Mesodermal cell (in vitro differentiated cells): ENCODE measurements around the gene CLGN. TPM values are rescaled to one million over a fixed set of nuclear protein-coding genes. Genes with fewer than 3 reads are reported as not detected.
"Not testable (repeated sequence)": the region's sequence is repeated elsewhere in the genome, so short reads cannot be mapped to it uniquely, and the experiment has no call there.

ENCODE experiments used
- H3K27ac ChIP-seq: 2 replicates; pipeline ENCODE4 v1.7.0; 2013; ENCODE audit warnings: mild to moderate bottlenecking, low read depth, low read length, moderate library complexity; ENCODE audit not compliant: severe bottlenecking
- H3K36me3 ChIP-seq: 2 replicates; pipeline ENCODE4 v1.7.1; 2013; ENCODE audit warnings: mild to moderate bottlenecking, low read length, moderate library complexity; ENCODE audit not compliant: control insufficient read depth, insufficient read depth
- H3K4me1 ChIP-seq: one replicate; pipeline ENCODE4 v1.7.1; 2013; ENCODE audit warnings: mild to moderate bottlenecking, low read length; ENCODE audit not compliant: insufficient read depth, control insufficient read depth, poor library complexity, severe bottlenecking
- H3K4me3 ChIP-seq: 2 replicates; pipeline ENCODE4 v1.7.0; 2013; ENCODE audit warnings: low read length, control low read depth, mild to moderate bottlenecking; ENCODE audit not compliant: insufficient read depth, poor library complexity, severe bottlenecking; ENCODE audit errors: extremely low read depth
- H3K9me3 ChIP-seq: 2 replicates; pipeline ENCODE4 v1.7.1; 2013; ENCODE audit warnings: mild to moderate bottlenecking, low read length, moderate library complexity; ENCODE audit not compliant: control insufficient read depth
- WGBS, 2 experiments: methylation state at CpG; one replicate each; pipeline ENCODE4 v1.1.5; 2013; ENCODE audit warnings: missing lambda C conversion rate in 2 of 2; ENCODE audit not compliant: insufficient coverage in 2 of 2; 5-methylcytosine and 5-hydroxymethylcytosine counted together
- polyA plus RNA-seq, 2 experiments: library from polyadenylated mRNA; stranded (reverse); fragments of 50-300 nt; gene quantifications; one replicate each; pipeline ENCODE4 v1.2.3, GENCODE V29; 2013

CLGN gene
- 3.3 TPM for polyA plus RNA-seq (2013, experiment 1 of 2)
- polyA plus RNA-seq (2013, experiment 2 of 2), result 5.1 TPM

- Histone ChIP-seq H3K27ac (peak within 1 kb of the TSS; percentile 43), H3K9me3 (no peaks in the 10 kb centered on the region), H3K4me1 (no peaks in the 10 kb centered on the region), H3K4me3 (peak within 1 kb of the TSS; percentile 61), H3K36me3 (no peaks in the 10 kb centered on the region)
- WGBS, 2 experiments, result 0 to 1% methylated on average over 36 to 56 of the region's 73 CpGs
Measured at GRCh38 chr4:140427106-140427918, at the start of gene CLGN. Gene CLGN, minus strand, starts transcription at chr4:140427648. Its CDS starts 14,570 bp downstream, at chr4:140413078.

- Histone ChIP-seq H3K27ac (no peak overlapping the region), H3K36me3 (no peaks in the 10 kb centered on the region), H3K4me3 (no peak overlapping the region), H3K4me1 (no peaks in the 10 kb centered on the region), H3K9me3 (no peaks in the 10 kb centered on the region)
- 100% methylated on average over 1 of the region's 2 CpGs for WGBS, 2 experiments
Measured at GRCh38 chr4:140472156-140472555, 44.7 kb upstream of the CLGN start.

- Histone ChIP-seq H3K36me3 (no peaks in the 10 kb centered on the region), H3K27ac (no peak overlapping the region)
- 88 to 94% methylated on average over 23 to 27 of the region's 27 CpGs for WGBS, 2 experiments
Measured at GRCh38 chr4:140469791-140470733, 42.6 kb upstream of the CLGN start.

GRCh38 chr4:140466146-140466545, 38.7 kb upstream of the CLGN start:
- Histone ChIP-seq H3K4me1 (no peaks in the 10 kb centered on the region), H3K27ac (no peak overlapping the region), H3K36me3 (no peaks in the 10 kb centered on the region), H3K4me3 (no peak overlapping the region), H3K9me3 (no peaks in the 10 kb centered on the region)
- WGBS, 2 experiments, result 91 to 100% methylated on average over 1 of the region's 1 CpG

More at GRCh38 chr4:140469791-140470733, 42.6 kb upstream of the CLGN start:
- H3K4me3 ChIP-seq, result no peak overlapping the region
- no peaks in the 10 kb centered on the region for H3K9me3 ChIP-seq
- H3K4me1 ChIP-seq, result no peaks in the 10 kb centered on the region

- Histone ChIP-seq H3K4me3 (no peak overlapping the region), H3K27ac (no peak overlapping the region), H3K36me3 (no peaks in the 10 kb centered on the region), H3K4me1 (no peaks in the 10 kb centered on the region), H3K9me3 (no peaks in the 10 kb centered on the region)
- 86 to 100% methylated on average over 1 of the region's 1 CpG for WGBS, 2 experiments
Measured at GRCh38 chr4:140463614-140464013, 36.2 kb upstream of the CLGN start.

GRCh38 chr4:140463182-140463581, 35.7 kb upstream of the CLGN start:
- Histone ChIP-seq H3K27ac (no peak overlapping the region), H3K4me1 (no peaks in the 10 kb centered on the region), H3K4me3 (no peak overlapping the region), H3K9me3 (no peaks in the 10 kb centered on the region), H3K36me3 (no peaks in the 10 kb centered on the region)
- WGBS, 2 experiments, result 77 to 100% methylated on average over 1 to 2 of the region's 3 CpGs

- 86 to 100% methylated on average over 1 of the region's 3 CpGs for WGBS, 2 experiments
- H3K27ac ChIP-seq, result no peak overlapping the region
- no peaks in the 10 kb centered on the region for H3K4me1 ChIP-seq
- no peak overlapping the region for H3K4me3 ChIP-seq
- H3K36me3 ChIP-seq, result no peaks in the 10 kb centered on the region
- H3K9me3 ChIP-seq, result no peaks in the 10 kb centered on the region
Measured at GRCh38 chr4:140450352-140450751, 22.9 kb upstream of the CLGN start.

GRCh38 chr4:140448830-140449229, 21.4 kb upstream of the CLGN start:
- WGBS, 2 experiments, result no CpG with 5 or more reads among the region's 2 CpGs
- no peak overlapping the region for H3K4me3 ChIP-seq
- no peaks in the 10 kb centered on the region for H3K9me3 ChIP-seq
- H3K4me1 ChIP-seq, result no peaks in the 10 kb centered on the region
- H3K36me3 ChIP-seq, result no peaks in the 10 kb centered on the region
- H3K27ac ChIP-seq, result no peak overlapping the region

- Histone ChIP-seq H3K27ac (no peak overlapping the region), H3K9me3 (no peaks in the 10 kb centered on the region), H3K4me1 (no peaks in the 10 kb centered on the region), H3K4me3 (no peak overlapping the region), H3K36me3 (no peaks in the 10 kb centered on the region)
- 73% methylated on average over 2 of the region's 3 CpGs; no CpG with 5 or more reads in 1 of the 2 experiments for WGBS, 2 experiments
Measured at GRCh38 chr4:140448162-140448561, 20.7 kb upstream of the CLGN start.

GRCh38 chr4:140444347-140444746, 16.9 kb upstream of the CLGN start:
- H3K9me3 ChIP-seq, H3K36me3 ChIP-seq, H3K4me3 ChIP-seq, H3K4me1 ChIP-seq, H3K27ac ChIP-seq: not testable (repeated sequence)
- 76 to 80% methylated on average over 2 to 3 of the region's 4 CpGs for WGBS, 2 experiments
